SH-SY5Y (cell line): ENCODE measurements around the gene DYRK1A.

Source experiments
- GATA2 ChIP-seq: IDR thresholded peaks from 2 replicates; pipeline ENCODE4 v1.6.1; 2011; ENCODE audit warnings: mild to moderate bottlenecking, low read depth, low read length
- GATA3 ChIP-seq: IDR thresholded peaks from 2 replicates; pipeline ENCODE4 v1.6.1; 2011; ENCODE audit warnings: low read depth, mild to moderate bottlenecking, low read length, moderate library complexity

DNA sequence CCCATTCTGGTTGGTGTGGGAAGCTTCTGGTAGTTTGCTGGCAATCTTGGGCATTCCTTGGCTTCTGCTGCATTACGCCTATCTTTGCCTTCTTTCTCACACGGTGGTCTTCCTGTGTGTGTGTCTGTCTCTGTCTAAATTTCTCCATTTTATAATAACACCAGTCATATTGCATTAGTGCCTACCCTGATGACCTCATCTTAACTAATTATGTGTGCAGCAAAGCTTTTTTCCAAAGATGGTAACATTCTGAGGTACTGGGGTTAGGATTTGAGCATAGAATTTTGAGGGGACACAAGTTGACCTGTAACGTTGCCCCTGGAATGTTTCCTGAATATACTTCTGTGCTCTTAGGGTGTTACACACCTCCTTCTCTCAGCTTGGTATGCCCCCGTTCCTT is 77.1 kb downstream of the DYRK1A start:
- TF ChIP-seq GATA2 (no peak), GATA3 (no peak)
